Kidney (tissue), 14 donors: ENCODE results near the gene HSP90AB1. TPM values are rescaled to one million over a fixed set of nuclear protein-coding genes. Genes with fewer than 3 reads are reported as not detected.

ENCODE experiments used
- DNase-seq, 5 donors: peaks; one replicate each; pipeline ENCODE4 v3.0.0-alpha.2; 2013 to 2020
- FAIRE-seq: peaks from 2 replicates; lab custom pipeline; 2012; peaks lifted over from hg19 to GRCh38; lab: Jason Lieb, UNC
- H3K27ac ChIP-seq, 2 donors: one replicate each; pipeline ENCODE4 v1.7.0; 2013; ENCODE audit warnings: low read depth in 2 of 2, low read length in 2 of 2, inconsistent platforms in 1 of 2
- H3K27me3 ChIP-seq: one replicate; pipeline ENCODE4 v1.7.1; 2013; ENCODE audit warnings: low read length, inconsistent platforms; ENCODE audit not compliant: control insufficient read depth, insufficient read depth
- H3K36me3 ChIP-seq, 3 donors: one replicate each; pipeline versions ENCODE4 v1.7.0 to v1.7.1; 2013; ENCODE audit warnings: low read length in 3 of 3, control low read depth in 1 of 3, inconsistent platforms in 1 of 3; ENCODE audit not compliant: insufficient read depth in 3 of 3, control insufficient read depth in 2 of 3
- H3K4me1 ChIP-seq, 3 donors: one replicate each; pipeline versions ENCODE4 v1.7.0 to v1.7.1; 2013; ENCODE audit warnings: low read length in 3 of 3, inconsistent platforms in 1 of 3, low read depth in 1 of 3; ENCODE audit not compliant: control insufficient read depth in 2 of 3, insufficient read depth in 2 of 3
- H3K4me3 ChIP-seq, 3 donors: one replicate each; pipeline versions ENCODE4 v1.7.0 to v1.8.1; 2013; ENCODE audit warnings: low read length in 3 of 3, control low read depth in 1 of 3, inconsistent platforms in 1 of 3
- H3K9ac ChIP-seq, 3 donors: one replicate each; pipeline versions ENCODE4 v1.7.0 to v1.7.1; 2013; ENCODE audit warnings: low read length in 3 of 3, control low read depth in 1 of 3, inconsistent platforms in 1 of 3
- H3K9me3 ChIP-seq, 3 donors: one replicate each; pipeline versions ENCODE4 v1.7.0 to v1.7.1; 2013; ENCODE audit warnings: low read length in 3 of 3, control low read depth in 1 of 3, inconsistent platforms in 1 of 3; ENCODE audit not compliant: control insufficient read depth in 2 of 3, insufficient read depth in 1 of 3
- CTCF ChIP-seq: IDR thresholded peaks from 3 replicates; pipeline ENCODE4 v1.5.1; 2012; ENCODE audit warnings: mild to moderate bottlenecking, moderate library complexity, borderline replicate concordance; ENCODE audit not compliant: insufficient read depth; ENCODE audit errors: extremely low read depth
- intact Hi-C: fragments of 100-400 bp; cut with DNase I; formaldehyde crosslinking; loops from one replicate; pipeline ENCODE4 v1.11.1; 2022
- polyA plus RNA-seq: library from polyadenylated mRNA; stranded (reverse); fragments of 350-450 nt; fragmentation: Illumina TruSeq; extraction: RNeasy Lipid Tissue Mini Kit (QIAGEN cat#74804); gene quantifications from one replicate; pipeline ENCODE4 v1.2.3, GENCODE V29; 2014; ENCODE audit warnings: low read depth, low replicate concordance; ENCODE audit not compliant: insufficient read depth
- total RNA-seq: library from RNA; stranded (reverse); fragmentation: NEBNext Ultra II Directional; extraction: Animal tissue kit (Norgen Biotek cat#: 25700); gene quantifications from one replicate; pipeline ENCODE4 v1.2.1, GENCODE V29; 2021
- donor health status: control.
- donor health status: control.
- donor health status: control.
- donor health status: control.
- donor health status: control.
- donor health status: DM: yes; HTN: yes; CAD: no.
- donor health status: Normal renal cell carcinoma (clear cell type).

HSP90AB1 gene
- total and polyA plus RNA-seq, 2 donors from 2014 or later, result 499 to 551 TPM

- Histone ChIP-seq H3K4me3 (no peak overlapping the region), H3K9ac (no peak overlapping the region), H3K9me3 (no peaks in the 10 kb centered on the region), H3K4me1 (peaks cover 0 to 14% (median 4%) of the 10 kb centered on the region in 3 donors), H3K27ac (no peak overlapping the region), H3K27me3 (no peaks in the 10 kb centered on the region), H3K36me3 (no peaks in the 10 kb centered on the region)
- FAIRE-seq (no peak), DNase-seq (no peak)
- intact Hi-C loops, result no loop called here
- TF ChIP-seq CTCF, result no peak
These were observed 32.6 kb upstream of the HSP90AB1 start for GRCh38 chr6:44214307-44214706.

GRCh38 chr6:44216677-44217331 lies 30.1 kb upstream of the HSP90AB1 start, which contains the start of gene MYMX:
Gene MYMX, plus strand, starts transcription at chr6:44216926. Its CDS starts 546 bp downstream, at chr6:44217472.
- Histone ChIP-seq H3K4me3 (no peak within 1 kb of the TSS), H3K36me3 (no peaks in the 10 kb centered on the region), H3K27ac (peak within 1 kb of the TSS; percentile 47 to 77), H3K9me3 (no peaks in the 10 kb centered on the region), H3K4me1 (peaks cover 0 to 21% (median 4%) of the 10 kb centered on the region in 3 donors), H3K27me3 (no peaks in the 10 kb centered on the region), H3K9ac (peak within 1 kb of the TSS in 1 of 3 donors; percentile 35)
- peak in 2 of 5 donors; percentile 60 to 69 for DNase-seq
- no peak for TF ChIP-seq CTCF
- no peak for FAIRE-seq
- intact Hi-C loops, result no loop called here

- no peak for FAIRE-seq
- H3K27ac ChIP-seq, result peak overlapping the region; percentile 47 to 91
- intact Hi-C loops, result no loop called here
These were observed 29.4 kb upstream of the HSP90AB1 start for GRCh38 chr6:44217332-44218143.

More at GRCh38 chr6:44217332-44218143, 29.4 kb upstream of the HSP90AB1 start:
- no peak for TF ChIP-seq CTCF
- Histone ChIP-seq H3K27me3 (no peaks in the 10 kb centered on the region), H3K4me3 (no peak overlapping the region), H3K4me1 (peaks cover 0 to 22% (median 4%) of the 10 kb centered on the region in 3 donors), H3K9me3 (no peaks in the 10 kb centered on the region), H3K36me3 (no peaks in the 10 kb centered on the region), H3K9ac (no peak overlapping the region)
- DNase-seq, result peak in 1 of 5 donors; percentile 90
